NCI-H226 (cell line): Measurements from ENCODE around the gene SIAE.

ENCODE experiments used
- DNase-seq: peaks from one replicate; pipeline ENCODE4 v3.0.0-alpha.2; 2015

The SIAE gene

DNA sequence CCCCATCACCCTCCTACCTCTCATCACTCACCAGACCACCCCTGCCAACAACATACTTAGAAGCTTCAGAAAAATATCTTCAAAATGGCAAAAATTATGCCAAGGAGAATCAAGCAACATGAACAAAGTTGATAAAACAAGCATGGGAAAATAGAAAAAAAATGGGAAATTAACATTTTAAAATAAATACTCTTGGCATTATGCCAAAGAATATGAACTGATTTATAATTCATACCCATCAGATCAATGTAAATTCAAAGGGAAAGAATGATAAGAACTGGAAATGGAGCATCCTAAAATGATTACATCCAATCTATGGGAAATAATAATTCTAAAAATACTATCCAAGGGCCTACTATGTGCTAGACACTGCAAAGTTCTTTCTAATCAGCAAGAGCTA is 12.0 kb downstream of the SIAE start:
- DNase-seq, result no peak

DNA sequence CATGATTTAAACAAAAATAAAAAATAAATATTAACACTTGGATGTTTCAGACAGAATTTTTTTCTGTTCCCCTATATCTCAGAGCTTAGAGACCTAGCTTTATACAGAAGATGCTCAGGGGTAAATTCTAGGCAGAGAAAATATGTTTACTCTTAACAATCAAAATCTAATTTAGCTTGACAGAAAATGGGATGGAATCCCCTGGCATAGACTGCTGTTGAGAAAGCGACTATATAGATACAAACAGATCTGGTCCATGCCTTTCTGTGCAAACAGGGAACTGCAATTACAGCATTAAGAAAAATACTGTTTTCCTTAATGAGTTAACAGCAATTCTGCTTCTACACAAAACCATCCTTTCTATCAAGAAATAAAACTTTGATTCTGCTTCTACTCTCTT is 14.6 kb downstream of the SIAE start:
- DNase-seq, result no peak

DNA sequence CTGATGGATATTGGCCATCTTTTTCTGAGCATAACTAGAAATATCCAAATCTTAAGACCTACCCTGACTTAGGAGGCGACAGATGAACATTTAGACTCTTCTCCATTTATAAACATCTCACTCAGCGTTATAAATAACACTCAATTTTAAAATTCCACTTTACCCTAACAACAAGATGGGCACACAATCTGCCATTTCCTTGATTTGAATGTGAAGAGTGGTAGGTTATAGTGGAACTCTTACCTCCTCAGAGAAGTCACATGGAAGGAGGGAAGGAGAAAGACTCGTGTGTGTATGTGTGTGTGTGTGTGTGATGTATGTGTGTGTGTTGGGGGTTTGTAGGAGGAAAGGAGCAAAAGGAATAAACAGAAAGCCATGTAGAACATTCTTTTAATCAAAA is 15.0 kb downstream of the SIAE start:
- no peak for DNase-seq

DNA sequence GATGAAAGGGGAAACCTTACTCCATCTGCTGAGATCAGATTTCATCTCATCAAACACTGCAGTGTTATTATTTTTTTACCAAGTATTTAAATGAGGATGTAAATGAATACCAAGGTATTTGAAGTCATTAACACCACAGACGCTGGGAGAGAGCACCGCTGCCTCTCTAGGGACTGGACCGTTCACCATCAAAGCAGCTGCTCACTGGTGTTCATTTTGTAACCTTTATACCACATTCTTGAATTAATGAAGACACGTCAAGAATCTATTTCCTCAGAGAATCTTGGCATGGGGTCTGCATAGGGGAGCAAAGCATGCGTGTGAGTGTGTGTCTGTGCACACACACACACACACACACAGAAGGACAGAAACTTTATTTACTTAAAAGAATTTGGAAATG is 15.6 kb downstream of the SIAE start:
- no peak for DNase-seq

DNA sequence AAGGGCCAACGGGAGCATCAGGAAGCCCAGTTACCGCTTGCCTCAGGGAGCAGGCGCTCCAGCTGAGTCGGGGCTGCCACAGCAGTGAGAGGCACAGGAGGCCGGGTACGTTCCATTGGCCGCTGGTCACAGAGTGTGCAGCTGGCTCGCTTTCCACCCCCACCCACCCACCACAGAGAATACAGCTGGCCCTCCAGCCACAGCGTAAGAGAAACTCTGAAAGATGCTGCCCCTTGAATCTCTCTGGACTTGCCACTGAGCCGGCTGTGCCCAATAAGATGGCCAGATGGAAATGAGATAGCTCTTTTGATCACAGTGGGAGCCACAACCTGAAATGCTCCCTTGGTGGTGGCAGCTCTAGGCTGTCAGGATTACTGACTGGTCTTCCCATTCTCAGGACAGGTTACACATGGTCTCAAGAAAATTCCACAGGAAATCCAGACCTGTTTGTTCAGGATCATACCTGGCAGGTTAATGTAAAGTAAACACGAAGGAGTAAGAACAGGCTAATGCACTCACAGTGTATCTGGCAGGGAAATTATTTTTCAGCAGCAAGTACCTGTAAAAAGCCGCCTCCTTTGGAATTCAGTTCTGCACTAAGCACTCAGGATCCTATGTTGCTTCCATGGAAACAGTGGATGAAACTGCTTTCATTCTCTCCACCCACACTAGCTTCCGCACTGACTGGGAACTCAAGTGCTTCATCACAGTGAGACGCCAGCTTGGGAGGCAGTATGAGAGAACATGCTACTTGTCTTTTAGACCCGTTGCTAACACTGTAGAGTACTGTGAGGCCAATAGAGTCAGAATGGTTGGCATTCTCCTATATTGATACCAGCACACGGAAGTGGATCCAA is 16.5 kb downstream of the SIAE start:
- DNase-seq, result no peak

DNA sequence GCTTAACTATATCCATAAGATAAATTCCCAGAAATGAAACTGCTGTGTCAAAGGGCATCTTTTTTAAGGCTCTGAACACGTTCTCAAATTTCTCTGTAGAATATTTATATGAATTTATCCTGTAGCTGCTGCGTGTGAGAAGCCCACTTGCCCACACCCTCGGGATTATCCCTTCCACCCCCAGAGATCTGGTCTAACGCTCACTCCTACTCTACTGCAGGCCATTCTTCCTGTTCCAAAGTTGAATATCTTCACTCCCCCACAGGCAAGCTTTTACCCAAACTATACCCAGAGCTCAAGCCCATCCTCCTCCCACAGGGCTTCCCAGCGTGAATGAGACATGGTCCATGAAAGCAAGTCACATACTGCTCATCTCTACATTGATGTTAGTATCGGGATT is 24.9 kb downstream of the SIAE start:
- no peak for DNase-seq

DNA sequence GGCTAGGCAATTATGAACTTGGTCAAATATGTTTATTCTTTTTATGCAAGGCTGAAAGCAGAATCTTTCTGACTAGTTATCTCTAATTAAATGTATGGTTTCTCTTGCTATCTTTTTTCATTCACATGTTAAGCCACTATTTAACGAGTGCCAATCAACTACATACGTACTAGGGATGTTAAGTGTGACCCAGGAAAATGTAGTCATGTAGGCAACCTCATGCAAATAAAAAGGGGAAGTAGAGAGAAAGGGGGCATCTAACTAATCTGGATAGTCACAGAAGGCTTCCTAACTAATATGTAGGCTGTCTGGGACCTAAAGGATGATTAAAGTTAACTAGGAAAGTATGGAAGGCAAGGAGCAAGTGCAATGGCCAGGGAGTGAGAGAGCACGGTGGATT is 27.4 kb downstream of the SIAE start:
- no peak for DNase-seq

DNA sequence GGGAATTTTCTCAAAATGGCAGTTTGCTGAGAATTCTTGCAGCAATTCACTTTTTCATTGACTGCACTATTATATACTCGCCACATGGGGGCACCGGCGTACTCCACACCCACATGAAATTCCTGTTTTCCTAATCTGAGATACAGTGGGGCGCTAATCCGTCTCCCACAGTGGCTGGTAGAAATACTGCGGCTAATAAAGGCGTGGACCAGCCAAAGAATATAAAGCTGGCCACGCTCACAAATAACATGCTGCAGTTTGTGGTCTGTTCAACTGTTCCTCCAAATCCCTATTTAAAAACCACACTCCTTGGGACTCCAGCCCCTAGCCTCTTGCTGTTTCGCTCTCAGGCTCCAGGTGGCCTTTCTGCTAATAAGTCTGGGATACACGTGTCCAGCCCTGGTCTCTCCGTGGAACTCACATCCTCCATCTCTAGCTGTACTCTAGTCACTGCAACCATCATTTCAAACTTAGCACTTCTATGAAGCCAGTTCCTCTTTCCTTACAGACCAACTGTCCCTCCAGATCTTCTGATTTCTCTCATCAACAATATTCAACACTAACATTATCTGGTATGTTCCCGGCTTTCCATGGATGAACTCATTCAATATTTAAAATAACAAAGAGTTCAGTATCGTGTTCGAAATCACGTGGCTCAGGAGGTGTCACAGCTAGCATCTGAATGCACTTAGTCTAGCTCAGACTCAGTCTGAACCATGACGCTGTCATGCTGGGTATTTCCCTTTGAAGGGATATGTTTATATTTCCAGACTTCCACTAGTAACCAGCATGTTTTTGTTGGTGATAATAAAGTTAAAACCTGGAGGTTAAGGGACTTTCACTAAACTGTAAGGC is 28.9 kb downstream of the SIAE start:
- DNase-seq, result peak; percentile 46

DNA sequence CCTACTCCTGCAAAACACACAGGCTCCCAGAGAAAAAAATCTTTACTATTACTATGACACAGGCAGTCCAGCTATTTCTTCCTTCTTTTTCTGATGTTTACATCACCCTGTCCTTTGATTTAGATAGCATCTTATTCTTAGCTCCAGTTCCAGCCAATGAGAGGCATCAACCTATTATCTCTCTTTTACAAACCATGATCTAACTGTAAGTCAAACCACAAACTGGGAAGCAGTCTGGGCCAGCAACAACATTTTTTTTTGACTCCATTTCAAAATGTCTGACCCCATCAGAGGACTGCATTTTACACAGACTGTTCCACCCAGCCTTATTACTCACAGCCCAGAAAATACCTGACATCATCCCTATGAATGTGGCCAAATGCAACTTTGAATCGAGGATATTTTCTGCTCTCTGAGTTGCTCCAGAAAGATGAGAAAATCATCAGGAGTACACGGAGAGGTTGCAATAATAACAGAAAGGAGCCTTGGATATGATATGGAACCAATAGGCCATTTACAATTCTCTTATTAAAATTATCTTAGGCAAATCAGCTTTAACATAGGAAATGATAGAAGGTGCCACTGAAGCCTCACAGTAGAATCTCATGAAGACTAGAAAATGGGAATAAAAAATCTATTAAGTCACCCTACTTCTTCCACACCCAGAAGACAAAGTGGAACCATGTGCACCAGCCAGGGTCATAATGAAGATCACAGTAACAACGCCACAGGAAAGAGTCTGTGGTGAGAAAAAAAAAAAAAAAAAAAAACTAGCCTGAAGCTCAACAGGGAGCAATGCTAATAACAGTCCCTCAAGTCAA is 29.7 kb downstream of the SIAE start:
- peak; percentile 90 for DNase-seq

DNA sequence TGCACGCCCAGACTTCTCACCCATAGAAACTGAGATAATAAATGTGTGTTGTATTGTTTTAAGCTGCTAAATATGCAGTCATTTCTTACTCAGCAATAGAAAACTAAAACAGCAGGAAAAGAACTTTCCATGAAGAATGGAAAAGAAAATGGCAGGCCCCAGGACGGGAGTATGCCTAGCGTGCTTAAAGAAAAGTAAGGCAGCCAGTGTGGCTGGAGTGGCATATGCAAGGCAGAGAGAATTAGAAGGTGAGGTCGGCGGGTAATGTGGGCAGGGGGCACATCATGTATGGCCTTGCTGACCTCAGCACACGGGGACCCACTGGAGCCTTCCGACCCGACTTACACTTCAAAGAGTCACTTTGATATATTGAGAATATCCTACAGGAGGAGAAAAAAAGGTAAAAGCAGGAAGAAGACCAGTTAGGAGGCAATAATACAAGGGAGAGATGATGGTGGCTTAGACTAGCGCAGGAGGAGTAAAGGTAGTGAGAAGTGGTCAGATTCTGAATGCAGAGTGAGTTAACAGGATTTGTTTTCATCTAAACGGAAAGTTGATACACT is 30.4 kb downstream of the SIAE start:
- DNase-seq, result no peak

DNA sequence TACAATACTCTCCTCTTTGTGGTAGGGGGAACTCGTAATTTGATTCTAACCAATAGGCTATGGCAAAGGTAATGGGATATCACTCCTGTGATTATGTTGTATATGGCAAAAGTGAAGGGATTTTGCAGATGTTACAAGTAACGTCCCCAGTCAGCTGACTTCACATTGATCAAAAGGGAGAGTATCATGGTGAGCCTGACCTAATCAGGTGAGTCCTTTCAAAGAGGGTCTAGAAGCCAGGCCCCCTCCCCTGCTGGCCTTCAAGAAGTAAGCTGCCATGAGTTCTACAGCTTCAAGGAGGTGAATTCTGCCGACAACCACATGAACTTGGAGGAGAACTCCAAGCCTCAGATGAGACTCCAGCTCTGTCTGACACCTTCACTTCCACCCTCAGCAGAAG is 30.9 kb downstream of the SIAE start:
- DNase-seq, result no peak

DNA sequence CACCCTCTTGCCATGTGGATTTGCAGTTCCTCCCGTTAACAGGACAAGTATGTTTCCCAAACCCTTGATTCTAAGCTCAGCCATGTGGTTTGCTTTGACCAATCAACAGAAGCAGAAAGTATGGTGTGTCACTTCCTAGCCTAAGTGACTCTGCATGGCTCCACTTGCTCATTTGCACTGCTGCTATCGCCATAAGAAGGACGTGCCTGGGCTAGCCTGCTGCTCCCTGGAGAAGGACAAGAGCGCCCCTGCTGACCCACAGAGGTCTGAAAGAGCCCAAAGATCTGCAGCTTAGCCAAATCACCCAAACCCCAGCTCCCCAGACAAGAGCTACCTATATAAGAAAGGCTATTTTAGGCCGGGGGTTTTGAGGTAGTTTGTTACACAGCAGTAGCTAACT is 32.9 kb downstream of the SIAE start:
- no peak for DNase-seq

DNA sequence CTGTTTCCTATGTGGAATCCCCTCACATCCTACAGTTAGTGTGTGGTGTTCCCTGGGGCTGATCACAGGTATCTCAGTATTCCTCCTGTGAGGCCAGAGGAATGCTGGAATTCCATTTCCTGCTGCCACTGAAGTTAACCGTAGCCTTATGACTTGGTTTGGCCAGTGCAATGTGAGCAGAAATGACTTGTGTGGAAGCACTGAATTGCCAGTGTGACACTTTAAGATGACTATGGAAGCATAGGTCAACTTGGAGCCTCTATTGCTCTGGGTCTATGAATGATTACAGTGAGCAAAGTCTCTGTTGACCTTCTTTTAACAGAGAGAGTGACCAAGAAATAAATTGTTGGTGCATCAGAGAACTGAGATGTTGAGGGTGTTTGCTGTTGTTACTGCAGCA is 34.4 kb downstream of the SIAE start:
- no peak for DNase-seq

DNA sequence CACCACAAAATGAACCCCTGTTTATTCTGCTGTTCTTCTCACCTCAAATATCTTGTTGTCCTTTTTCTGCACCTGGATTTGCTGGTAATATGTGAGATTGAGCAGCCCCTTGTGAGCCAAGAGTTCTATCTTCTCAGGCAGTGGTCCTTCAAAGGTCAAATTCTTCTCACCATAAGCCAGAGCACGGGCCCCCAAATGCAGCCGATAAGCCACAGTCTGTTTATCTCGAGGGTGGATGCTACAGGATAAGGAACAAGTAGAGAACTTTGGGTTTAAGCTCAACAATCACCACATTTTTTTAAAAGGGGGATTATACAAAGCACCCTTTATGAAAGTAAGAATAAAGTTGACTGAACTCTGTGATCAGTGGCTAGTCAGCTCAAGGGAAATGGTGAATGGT is 35.0 kb downstream of the SIAE start:
- no peak for DNase-seq

DNA sequence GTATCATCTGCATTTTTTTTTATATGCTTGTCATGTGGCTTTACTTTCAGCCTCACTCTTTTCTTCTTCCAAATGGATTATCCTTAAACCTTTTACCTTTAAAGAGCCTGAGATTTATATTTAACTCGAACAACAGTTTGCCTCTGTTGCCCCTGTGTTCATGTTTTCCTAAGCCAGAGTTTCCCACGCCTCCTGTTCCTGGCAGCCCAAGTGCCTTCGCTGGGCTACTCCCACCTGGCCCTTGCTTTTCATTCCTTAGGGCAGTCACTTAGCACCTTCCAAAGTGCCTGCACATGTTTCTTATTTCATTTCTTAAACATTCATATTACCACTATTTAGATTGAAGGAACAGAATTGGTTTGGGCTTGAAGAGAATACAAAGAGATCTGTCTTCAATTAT is 37.6 kb downstream of the SIAE start:
- DNase-seq, result no peak

DNA sequence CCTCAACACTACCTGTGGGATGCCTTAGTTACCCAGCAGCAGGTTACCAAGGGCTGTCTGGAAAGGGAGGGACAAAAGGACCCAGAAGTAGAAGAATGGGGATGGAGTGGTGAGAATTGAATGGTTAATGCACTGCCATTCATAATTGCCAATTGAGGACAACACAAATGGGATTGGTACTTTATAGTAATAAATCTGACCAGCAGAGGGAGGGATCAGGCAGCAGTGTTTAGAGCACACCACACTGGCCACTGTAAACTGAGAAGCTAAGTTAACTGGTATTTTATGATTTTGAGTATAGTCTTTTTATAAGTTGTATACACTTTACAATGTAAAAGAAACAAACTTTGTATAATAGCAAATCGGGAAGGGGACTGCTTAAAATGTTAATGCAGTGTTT is 40.2 kb downstream of the SIAE start:
- no peak for DNase-seq

DNA sequence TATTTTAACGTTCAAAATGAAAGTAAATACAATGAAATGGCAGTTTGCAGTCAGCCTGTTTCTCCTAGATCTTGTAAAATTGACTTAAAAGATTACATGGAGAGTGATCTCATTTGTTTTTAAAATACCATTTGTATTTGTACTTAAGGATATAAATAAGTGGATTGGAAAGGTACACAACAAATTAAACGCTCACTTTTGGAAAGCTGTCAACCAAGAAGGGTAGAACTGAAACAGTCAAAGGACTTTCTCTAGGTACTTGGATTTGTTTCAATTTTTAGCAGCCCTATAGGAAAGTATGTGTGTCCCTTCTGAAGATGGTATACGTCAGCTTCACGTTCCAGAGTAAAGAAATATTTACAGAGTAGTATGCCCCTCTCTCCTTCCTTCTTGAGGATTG is 43.6 kb downstream of the SIAE start:
- DNase-seq, result no peak

DNA sequence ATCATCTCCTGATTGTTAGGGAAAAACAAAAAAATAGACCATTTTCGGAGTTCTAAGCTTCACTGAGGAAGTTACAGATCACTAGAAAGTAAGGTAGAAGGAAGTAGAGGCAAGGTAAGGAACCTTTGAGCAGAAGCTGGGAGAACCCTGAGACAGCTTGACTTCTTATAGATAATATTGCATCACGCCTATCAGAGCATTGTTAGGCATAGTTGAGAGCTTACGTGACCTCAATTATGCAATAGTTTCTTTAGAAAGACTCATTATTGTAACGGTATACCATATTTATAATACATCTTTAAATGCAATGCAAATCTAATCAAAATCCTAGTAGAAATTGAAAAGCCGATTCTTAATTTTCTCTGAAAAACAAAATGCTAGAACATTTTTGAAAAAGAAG is 46.0 kb downstream of the SIAE start:
- DNase-seq, result no peak

DNA sequence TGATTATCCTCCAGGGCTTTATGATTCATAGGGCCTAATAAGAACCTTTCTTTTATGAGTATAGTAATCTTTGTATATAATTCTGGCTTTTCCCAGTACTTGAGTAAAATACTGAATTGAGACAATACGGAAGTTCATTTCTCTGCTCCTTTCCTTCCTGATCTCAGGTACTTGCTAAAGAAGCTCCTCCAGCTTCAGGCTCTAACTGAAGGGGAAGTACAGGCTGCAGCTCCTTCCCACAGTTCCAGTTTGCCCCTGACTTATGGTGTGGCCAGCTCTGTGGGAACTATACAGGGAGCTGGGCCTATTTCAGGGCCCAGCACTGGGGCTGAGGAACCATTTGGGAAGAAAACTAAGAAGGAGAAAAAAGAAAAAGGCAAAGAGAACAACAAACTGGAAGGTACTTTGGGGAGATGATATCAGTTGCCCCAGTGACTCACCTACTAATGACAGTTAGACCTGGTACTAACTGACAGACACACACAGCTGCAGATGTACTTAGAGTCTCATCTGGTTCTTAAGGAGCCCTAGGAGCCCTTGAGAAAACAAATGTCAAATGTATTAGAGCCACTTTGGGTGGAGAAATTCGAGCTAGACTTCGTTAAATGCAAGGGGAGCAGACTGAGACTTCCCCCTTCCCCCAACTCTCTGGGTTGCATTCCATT is 47.9 kb downstream of the SIAE start:
- no peak for DNase-seq

DNA sequence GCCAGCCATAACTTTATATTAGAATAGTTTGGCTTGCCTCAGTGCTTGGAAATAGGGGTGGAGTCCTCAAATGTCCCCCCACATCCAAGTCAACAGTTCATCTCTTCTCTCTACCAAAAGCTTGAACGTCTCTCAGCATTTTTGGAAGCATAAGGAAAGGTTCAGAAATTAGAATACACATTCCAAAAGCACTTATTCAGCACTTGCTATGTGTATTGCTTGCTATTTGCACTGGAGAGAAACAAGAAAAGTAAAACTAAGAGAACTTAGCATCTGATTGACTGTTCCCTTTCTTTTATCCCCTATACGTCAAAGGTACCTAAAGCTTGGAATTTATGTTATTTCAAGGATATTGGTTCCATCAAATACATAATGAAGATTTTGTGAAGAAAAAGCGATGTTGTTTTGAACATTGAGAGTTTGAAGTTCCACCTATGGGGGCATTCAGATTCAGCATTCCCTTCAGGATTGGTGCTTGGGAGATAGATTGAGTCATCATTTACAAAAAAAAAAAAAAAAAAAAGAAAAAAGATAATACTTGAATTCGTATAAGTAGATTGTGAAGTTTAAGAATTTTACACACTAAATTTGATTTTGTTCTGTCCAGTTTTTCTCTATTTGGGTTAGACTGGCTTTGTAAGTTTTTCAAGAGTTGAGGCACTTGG is 49.5 kb downstream of the SIAE start:
- no peak for DNase-seq

DNA sequence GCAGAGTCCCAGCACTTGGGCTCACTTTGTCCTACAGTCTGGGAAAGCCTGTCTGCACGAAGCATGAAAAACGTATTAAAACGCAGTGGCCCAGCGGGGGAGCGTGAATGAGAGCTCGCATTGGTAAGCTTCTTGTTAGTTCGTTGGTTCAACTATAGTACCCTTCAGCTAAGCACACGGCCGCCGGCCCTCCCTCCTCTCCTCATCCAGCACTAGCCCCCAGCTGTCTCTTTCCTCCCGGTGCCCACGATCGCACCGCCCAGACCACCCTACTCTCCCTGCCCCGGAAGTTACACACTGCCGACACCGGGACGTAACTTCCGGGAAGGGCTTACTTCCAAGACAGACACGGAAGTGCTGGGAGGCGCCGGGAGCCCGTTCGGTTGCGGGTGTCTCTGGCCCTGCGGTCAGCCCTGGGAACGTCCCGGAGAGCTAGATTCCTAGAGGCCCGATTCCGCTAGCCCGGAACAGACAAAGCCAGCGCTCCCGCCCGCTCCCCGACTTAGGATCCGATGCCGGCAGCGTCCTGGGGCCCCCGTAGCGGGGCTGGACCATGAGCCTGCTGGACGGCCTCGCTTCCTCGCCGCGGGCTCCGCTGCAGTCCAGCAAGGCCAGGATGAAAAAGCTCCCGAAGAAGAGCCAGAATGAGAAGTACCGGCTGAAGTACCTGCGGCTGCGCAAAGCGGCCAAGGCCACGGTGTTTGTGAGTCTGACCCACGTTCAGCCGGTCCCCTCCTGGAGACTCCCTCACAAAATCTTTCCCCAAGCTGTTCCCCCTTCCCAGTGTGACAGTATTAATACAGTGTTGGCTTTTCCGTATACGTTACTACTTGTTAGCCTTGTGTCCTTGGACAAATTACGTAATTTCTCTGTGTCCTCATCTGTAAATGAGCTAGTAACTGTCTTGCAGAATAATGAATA is 50.7 kb downstream of the SIAE start, which contains the start of gene TBRG1:
Gene TBRG1, plus strand, starts transcription at position 334 of the 921 bp plus-strand sequence. Its CDS starts 220 bp downstream, at position 554.
- DNase-seq, result peak; percentile 83
